Head of caudate nucleus (tissue), 42 donors: ENCODE results near the gene LANCL1.
"Not testable (repeated sequence)": the region's sequence is repeated elsewhere in the genome, so short reads cannot be mapped to it uniquely, and the experiment has no call there.

ENCODE experiments used
- DNase-seq, 42 donors: peaks; one replicate each; pipeline versions ENCODE4 v3.0.0 to v3.0.0-alpha.2; 2020 to 2021; ENCODE audit warnings: mixed read lengths in 7 of 42
- intact Hi-C: fragments of 100-400 bp; cut with DNase I; formaldehyde crosslinking; loops from one replicate; pipeline ENCODE4 v1.15.0; 2022

LANCL1 gene

DNA sequence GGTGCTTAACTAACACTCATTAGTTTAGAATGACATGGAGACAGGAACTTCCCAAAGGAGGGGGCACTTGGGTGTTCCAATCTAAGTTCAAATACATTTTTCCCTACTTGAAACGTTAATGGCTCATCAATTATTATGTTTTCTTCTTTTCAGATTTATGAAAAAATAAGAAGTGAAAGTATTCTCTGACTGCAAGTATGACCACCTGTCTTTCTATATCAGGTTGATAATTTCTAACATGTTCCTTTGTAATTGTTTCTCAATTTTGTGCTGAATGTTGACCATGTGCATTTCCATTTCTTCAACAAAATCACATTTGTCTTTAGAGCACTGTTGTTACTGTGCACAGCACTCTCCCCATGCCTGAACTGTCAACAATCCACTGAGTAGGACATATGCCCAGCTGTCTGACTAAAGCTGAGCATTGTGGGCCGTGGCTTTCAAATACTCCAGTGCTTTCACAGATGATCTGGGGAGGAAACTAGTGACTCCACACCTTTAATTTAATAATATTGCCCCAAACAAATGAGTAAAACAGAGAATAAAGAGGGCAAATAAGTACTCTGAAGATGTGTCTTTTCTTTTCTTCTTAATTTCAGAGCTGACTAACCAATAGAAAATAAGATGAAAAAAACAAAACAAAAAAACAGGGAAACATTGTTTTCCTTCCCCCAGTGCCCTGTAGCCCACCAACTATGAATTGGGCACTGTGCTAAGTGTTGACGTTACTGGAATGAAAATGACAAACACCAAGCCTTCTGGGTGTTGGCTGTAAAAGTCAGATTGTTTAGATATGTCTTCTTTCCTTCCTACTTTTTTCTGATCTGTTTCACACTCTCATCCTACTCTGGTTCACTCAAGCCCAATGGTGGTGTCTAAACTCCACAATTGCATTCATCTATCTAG, 16.0 kb downstream of the LANCL1 start:
- DNase-seq = peak in 40 of 42 donors; percentile 26 to 87 (median 64)

DNA sequence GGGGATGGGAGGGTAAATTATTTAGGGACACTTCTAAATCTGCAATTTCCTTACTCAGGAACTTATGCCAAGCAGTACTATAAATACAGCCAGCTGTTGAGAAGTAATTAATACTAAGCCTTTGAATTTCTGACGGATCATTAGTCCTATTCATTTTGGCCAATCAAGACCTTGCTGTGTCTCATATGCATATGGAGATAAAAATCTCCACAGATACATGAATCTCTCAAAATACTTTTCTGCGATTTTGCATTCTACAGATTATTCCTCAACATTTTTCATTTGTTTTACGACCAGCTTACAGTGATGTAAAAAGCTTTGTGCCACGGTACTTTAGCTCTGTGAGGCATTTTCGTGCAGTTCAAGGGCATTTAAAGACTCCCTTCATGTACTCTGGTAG, 16.7 kb downstream of the LANCL1 start:
- intact Hi-C loops = no loop called here
- no peak for DNase-seq

More for the DNA sequence above, 16.0 kb downstream of the LANCL1 start:
- intact Hi-C loops = no loop called here

DNA sequence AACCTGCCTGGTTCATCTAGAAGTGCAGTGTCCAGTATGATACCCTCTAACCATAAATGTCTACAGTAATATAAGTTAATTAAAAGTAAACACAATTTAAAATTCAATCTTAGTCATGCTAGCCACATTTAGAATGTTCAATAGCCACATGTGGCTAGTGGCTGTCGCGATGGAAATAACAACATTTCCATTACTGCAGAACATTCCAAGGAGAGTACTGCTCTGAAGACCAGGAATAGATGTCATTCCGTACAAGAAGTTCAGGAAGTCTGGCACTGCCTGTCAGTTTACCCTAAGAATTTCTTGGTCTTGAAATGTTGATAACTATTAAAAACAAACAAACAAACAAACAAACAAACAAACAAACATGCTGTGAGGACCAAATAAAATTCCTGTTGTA, 17.2 kb downstream of the LANCL1 start:
- DNase-seq = no peak
- intact Hi-C loops = no loop called here

DNA sequence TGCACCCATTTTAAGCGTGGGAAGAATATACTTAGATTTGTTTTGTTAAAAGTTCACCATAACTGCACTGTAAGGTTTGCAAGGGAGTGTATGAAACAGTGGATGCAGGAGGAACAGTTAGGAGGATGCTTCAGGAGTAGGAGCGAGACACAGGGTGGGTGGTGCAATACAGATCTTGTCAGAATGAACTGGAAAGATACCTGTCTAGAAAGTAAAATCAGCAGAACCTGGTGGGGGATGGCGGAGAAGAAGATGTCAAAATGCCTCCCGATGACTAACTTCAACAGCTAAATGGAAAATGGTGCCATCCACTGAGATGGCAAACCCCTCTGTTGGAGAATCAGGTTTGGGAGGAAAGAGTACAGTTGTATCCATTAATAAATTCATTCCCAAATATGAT, 18.2 kb downstream of the LANCL1 start:
- peak in 29 of 42 donors; percentile 14 to 87 (median 61) for DNase-seq
- intact Hi-C loops = no loop called here

DNA sequence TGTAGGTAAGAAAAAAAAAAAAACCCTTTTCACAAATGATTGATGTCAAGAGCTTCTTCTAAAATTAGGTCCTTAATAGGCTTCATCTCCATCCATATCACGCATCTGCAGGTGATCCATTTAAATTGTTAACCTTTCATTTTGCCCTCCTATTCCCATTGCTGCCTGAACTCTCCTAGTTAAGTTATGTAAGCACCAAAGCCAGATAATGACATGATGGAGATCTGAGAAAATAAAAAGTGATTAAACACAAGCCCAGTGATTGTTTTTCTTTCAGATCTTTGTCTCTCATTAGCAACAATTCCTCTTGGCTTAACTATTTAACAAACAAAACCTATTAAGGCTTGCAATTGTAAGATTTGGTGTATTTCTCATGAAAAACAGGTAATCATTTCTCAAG, 20.0 kb downstream of the LANCL1 start:
- DNase-seq = no peak
- intact Hi-C loops = no loop called here

DNA sequence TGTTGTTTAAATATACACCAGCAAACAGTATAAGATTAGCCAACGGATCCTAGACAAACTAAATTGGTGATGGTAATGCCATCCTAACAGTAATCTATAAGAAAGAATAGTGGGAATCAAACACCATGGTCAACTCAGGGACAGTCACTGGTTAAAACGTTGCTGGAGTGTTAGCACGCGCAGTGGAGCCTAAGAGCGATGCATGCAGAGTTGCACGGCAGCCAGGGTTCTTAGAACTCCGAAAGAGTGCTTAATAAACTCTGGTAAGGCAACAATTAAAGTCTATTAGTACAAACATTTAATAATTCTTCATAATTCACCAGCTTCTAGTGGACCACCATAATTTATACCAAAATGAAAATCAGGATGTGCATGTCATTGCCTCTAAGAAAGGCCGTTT, 22.2 kb downstream of the LANCL1 start:
- DNase-seq = peak in 8 of 42 donors; percentile 15 to 71 (median 42)
- intact Hi-C loops = no loop called here

DNA sequence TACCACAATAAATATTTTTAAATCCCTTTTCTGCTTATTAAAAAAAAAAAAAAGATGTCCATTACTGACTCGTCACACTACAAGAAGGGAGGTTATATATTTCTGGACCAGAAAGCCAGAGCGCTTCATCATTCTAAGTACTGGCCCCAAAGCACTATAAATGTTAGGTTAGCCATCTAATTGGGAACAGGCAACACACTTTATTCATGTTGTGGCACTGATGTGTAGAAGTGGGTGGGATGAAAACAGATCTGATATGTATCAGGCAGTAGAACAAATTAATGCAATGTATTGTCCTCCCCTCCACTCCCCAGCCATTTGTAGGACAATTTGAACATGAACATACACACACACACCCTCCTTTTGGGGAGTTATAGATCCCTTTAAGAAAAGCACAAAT, 24.4 kb downstream of the LANCL1 start:
- intact Hi-C loops = no loop called here
- DNase-seq = no peak

DNA sequence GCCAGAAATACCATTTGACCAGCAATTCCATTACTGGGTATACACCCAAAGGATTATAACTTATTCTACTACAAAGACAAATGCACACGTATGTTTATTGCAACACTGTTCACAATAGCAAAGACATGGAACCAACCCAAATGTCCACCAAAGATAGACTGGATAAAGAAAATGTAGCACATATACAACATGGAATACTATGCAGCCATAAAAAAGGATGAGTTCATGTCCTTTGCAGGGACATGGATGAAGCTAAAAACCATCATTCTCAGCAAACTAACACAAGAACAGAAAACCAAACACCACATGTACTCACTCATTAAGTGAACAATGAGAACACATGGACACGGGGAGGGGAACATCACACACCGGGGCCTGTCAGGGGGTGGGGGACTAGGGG, 25.6 kb downstream of the LANCL1 start:
- DNase-seq, intact Hi-C loops: not testable (repeated sequence)

DNA sequence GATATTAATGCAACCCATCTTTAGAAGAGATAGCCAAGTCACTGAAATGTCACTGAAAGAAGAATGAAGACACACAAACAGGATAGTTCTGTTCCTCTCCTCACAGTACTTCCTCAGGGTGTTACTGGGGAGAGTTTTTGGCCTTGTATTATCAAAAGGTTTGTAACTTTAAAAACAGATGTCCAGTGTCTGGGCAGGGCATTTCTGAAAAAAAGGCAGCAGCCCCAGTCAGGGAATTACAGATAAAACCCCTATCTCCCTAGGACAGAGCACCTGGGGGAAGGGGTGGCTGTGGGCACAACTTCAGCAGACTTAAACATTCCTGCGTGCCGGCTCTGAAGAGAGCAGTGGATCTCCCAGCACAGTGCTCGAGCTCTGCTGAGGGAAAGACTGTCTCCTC, 30.8 kb downstream of the LANCL1 start:
- no peak for DNase-seq
- intact Hi-C loops = loop anchor here (10.0 kb wide), 1 partner anchor 139 kb away; no protein-coding TSS in a partner anchor

DNA sequence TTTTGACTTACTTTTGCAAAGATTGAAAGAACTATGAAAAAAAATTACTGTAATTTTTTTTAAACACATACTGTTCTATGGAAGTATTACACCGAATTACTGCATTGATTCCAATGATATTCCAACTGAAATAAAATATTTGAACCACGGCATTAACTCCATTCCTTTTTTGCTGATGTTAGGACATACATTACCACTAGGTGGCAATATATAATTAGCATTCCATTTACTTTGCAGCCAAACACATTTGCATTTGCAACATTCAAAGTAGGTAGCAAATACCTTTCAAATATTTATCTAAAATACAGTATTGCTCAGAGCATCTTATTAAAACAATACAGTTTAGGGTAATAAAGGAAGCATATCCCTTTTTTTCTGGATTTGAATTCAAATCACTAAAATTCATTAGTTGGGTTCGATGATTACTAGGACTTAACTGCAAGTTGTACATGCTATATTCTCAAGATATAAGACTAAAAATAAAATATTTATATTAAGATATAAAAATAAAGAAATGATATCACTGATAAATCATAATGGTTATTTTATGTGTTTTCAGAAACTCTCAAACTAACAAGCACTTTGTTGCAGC, 31.3 kb downstream of the LANCL1 start:
- intact Hi-C loops = loop anchor here (10.0 kb wide), 1 partner anchor 140 kb away; no protein-coding TSS in a partner anchor
- DNase-seq = no peak

DNA sequence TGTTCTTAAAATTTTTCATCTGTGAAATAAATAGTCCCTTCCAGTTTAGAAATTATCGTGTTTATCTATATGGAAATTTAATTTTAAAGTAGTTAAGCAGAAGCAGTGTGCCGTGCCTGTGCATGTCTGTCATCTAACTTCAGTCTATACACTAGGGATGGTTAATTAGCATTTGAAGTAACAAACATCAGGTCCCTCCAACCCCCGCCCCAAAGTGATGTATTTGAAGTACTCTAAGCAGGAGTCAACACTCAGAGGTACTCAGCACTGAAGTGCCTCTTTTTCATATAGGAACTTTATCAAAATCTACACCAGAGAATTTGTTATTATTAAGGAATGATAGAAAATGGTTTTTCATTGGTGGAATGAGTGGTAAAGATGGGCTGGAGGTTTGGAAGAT, 33.0 kb downstream of the LANCL1 start:
- DNase-seq = no peak
- intact Hi-C loops = loop anchor here (10.0 kb wide), 1 partner anchor 141 kb away; no protein-coding TSS in a partner anchor

DNA sequence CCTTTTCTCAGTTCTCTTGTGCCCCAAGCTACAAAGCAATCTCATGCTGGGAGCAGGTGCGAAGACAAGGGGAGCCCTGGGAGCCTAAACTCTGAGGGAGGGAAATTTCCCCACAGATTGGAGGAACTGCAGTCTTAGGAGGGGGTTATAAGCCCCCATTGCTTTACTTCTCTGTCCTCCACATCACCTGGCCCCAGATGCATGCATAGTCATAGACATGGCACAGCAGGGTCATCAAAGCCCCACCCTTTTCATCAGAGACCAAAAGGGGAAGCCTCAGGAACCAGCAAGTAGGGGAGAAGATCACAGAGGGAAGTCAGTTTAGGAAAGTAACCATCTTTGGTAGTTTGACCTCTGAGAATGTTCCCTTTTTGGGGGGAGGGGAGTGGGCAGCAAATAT, 33.7 kb downstream of the LANCL1 start:
- DNase-seq = no peak
- intact Hi-C loops = loop anchor here (10.0 kb wide), 1 partner anchor 142 kb away; no protein-coding TSS in a partner anchor

DNA sequence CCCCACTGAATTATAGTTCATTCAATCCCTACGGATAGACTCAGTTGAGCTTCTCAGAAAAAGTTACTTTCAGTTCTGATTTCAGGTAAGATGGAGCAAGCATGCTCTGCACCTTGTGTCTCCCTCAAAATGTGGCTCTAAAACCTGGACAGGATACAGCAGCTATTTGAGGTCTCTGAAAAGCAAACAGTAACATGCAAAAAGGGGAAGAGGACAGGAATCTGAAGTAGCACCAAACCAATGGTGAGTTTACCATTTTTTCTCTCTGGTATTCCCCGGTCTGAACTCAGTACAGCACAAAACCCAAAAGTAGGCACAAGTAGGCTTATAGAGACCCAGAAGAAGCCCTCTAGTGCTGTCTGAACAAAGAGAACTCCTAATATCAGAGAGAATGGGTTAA, 34.1 kb downstream of the LANCL1 start:
- DNase-seq = no peak
- intact Hi-C loops = loop anchor here (10.0 kb wide), 1 partner anchor 142 kb away; no protein-coding TSS in a partner anchor

DNA sequence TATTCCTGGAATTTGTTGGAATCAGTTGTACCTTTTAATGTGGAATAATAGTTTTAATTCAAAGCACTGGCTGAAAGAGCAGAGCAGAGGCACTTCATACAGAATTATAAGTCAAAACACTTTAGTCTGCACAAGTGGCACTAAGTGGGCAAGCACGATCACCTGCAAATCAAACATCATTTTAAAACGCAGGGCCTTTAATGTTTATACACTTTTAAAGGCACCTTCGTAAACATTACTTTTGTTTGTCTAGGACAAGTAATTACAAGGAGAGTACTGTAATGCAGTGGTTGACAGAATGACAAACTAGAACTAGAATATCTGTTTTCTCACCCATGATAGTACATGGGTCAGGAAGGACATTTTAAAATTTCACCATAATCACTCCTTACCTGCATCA, 36.4 kb downstream of the LANCL1 start:
- intact Hi-C loops = loop anchor here (10.0 kb wide), 1 partner anchor 145 kb away; no protein-coding TSS in a partner anchor
- DNase-seq = no peak

DNA sequence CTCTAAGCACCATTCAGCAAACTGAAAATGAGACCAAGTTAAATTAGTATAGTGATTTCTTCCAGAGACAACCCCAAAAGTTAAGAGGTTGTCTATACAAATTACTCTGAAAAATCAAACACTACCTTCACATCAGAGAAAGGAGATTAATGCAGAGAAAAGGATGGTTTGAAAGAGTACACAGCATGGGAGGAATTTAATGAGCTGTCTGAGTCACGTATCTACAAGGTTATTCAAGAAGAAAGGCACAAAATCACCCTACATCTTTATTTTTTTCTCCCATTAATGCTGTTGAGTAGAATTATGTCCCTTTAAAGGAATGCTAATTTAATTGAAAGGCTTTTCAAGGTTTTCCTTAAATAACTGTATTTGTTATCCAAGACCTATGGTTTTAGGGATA, 41.1 kb downstream of the LANCL1 start:
- intact Hi-C loops = no loop called here
- peak in 1 of 42 donors; percentile 18 for DNase-seq

DNA sequence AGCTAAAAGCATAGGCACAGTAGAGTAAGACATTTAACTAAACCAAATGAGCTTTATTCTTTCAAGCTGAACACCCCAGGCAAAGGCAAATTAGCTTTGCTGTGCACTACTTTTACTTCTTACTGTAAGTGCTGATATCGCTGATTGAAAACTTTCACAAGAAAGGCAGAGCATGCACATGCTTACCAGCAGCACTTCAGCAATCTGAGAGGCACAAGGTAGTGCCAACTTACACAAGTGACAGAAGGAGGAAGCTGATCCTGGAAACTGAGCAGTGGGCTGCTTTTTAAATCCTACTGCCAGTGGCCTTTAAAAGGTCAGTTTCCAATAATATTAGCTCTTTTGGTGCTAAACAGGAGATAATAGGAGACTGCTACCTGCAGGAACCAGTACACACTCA, 43.9 kb downstream of the LANCL1 start:
- no peak for DNase-seq
- intact Hi-C loops = no loop called here

DNA sequence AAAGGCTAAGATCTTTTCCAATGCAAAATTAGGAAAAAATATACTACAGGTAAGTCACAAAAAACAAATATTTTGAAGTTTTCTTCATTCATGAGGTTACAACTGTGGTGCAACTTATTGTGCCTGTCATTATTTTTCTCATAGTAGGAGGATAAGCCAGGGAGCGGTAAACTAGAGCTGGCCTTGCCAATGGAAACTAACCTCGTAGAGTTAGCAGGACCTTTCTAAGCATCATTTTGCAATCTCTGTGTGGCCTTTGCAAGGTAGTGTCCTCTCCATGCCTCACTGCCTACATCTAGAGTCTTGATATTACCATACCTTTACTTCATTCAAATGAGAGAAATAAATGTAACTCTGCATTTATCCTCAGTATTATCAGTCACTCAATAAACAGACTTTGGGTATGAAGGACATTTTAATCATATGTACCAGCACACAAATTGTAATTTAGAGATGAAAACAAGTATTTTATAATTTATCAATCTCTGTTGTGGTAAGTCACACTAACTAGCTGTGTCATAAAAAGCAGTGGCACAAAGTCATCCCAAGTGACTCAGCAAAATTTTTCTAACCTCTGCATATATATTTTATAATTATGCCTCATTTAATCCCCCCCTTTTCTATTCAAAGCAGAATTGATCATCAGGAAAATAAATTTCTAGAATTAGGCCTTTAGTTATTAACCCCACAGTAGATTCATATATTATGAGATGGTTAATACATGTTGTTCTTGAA, 47.0 kb downstream of the LANCL1 start:
- intact Hi-C loops = no loop called here

DNA sequence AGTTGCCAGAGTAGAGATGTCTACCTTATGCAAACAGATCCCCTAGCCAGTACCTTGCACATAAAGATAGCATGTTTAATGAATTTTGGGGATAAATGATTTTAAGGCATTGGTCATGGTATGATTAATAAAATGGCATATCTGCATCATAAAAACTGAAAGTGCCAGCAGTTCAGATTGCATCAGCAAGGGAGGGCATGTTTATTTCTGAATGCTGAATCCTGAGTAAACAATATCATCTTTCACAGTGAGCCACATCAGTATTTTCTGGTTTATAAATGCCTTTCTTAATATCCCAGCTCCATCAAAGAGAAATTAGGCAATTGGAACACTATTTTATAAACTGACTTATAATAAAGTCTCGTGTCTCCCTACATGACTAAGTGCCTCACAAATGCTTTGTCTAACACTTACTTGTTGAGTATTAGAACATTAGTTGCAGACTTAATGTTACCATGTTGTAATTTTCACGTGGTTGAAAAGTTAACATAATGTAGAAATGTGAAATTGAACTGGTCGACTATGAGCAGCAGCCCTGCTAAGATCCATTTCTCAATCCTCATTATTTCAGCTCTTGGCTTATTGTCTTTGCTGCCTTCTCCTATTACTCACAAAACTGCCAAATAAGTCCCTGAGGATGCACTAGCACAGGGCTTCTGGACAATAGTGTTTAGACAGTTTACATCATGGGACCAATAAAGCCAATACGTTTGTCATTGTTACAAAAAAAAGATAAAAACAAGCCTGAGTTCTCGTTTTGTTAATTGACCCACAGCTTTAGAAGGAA, 48.0 kb downstream of the LANCL1 start:
- DNase-seq = no peak
- intact Hi-C loops = no loop called here

More for the DNA sequence above, 47.0 kb downstream of the LANCL1 start:
- no peak for DNase-seq

DNA sequence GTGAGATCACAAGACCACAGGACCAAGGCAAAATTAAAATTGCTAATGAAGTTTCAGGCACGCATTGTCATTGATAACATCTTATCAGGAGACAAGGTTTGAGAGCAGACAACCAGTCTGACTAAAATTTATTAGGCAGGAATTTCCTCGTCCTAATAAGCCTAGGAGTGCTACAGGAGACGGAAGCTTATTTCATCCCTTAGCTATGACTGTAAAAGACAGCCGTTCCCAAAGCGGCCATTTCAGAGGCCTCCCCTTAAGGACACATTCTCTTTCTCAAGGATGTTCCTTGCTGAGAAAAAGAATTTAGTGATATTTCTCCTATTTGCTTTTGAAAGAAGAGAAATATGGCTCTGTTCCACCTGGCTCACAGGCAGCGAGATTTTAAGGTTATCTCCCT, 49.2 kb downstream of the LANCL1 start:
- intact Hi-C loops, DNase-seq: not testable (repeated sequence)
